Activated naive CD4-positive, alpha-beta T cell treated with anti-CD3 and anti-CD28 coated beads, Interleukin-2, amount 50 U/mL, for 24 hours (primary cell): ENCODE measurements around the gene FURIN.
A peak's percentile ranks its signal among the peaks of the same experiment; 100 is the strongest.
"Not testable (repeated sequence)": the region's sequence is repeated elsewhere in the genome, so short reads cannot be mapped to it uniquely, and the experiment has no call there.

Experiments
- H3K27ac Mint-ChIP-seq: one replicate; pipeline ENCODE4 v1.8.0; 2021; ENCODE audit warnings: mild to moderate bottlenecking, mixed read lengths
- H3K27me3 Mint-ChIP-seq: one replicate; pipeline ENCODE4 v1.8.0; 2021; ENCODE audit warnings: mixed read lengths
- H3K36me3 Mint-ChIP-seq: one replicate; pipeline ENCODE4 v1.8.0; 2021; ENCODE audit warnings: mixed read lengths
- H3K4me1 Mint-ChIP-seq: one replicate; pipeline ENCODE4 v1.8.0; 2021; ENCODE audit warnings: mixed read lengths
- H3K4me3 Mint-ChIP-seq: one replicate; pipeline ENCODE4 v1.8.0; 2021; ENCODE audit warnings: mild to moderate bottlenecking, mixed read lengths
- H3K9me3 Mint-ChIP-seq: one replicate; pipeline ENCODE4 v1.8.0; 2021; ENCODE audit warnings: mixed read lengths

FURIN gene

DNA sequence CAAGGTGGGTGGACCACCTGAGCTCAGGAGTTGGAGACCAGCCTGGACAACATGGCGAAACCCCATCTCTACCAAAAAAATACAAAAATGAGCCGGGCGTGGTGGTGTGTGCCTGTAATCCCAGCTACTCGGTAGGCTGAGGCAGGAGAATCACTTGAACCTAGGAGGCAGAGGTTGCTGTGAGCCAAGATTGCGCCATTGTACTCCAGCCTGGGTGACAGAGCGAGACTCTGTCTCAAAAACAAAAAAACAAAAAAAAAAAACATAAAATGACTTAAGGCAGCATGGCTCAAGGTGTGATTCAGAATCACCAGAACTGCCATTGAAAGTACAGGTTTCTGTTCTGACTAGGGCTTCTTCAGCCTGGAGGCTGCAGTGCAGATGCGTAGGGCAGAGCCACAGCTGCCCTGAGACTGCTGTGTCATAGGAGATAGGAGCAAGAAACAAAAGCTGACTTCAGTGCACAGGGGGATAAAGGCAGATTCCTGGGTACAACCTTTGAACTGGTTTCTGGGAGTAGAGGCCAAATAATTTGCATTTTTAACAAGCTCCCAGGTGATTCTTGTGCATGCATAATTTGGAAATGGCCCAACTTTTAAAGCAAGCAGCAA is 54.4 kb downstream of the FURIN start:
- not testable (repeated sequence) for H3K4me3 Mint-ChIP-seq, H3K4me1 Mint-ChIP-seq, H3K27me3 Mint-ChIP-seq, H3K27ac Mint-ChIP-seq, H3K36me3 Mint-ChIP-seq, H3K9me3 Mint-ChIP-seq

GRCh38 chr15:90924375-90924774 is 56.0 kb downstream of the FURIN start:
- peaks cover 4% of the 10 kb centered on the region for H3K4me1 Mint-ChIP-seq
- H3K36me3 Mint-ChIP-seq: peaks cover 6% of the 10 kb centered on the region
- no peaks in the 10 kb centered on the region for H3K9me3 Mint-ChIP-seq
- no peak overlapping the region for H3K27ac Mint-ChIP-seq
- no peak overlapping the region for H3K4me3 Mint-ChIP-seq
- no peaks in the 10 kb centered on the region for H3K27me3 Mint-ChIP-seq

GRCh38 chr15:90926766-90927165 is 58.4 kb downstream of the FURIN start:
- H3K9me3 Mint-ChIP-seq, H3K36me3 Mint-ChIP-seq, H3K4me3 Mint-ChIP-seq, H3K27ac Mint-ChIP-seq, H3K27me3 Mint-ChIP-seq: not testable (repeated sequence)
- H3K4me1 Mint-ChIP-seq: peaks cover 23% of the 10 kb centered on the region

DNA sequence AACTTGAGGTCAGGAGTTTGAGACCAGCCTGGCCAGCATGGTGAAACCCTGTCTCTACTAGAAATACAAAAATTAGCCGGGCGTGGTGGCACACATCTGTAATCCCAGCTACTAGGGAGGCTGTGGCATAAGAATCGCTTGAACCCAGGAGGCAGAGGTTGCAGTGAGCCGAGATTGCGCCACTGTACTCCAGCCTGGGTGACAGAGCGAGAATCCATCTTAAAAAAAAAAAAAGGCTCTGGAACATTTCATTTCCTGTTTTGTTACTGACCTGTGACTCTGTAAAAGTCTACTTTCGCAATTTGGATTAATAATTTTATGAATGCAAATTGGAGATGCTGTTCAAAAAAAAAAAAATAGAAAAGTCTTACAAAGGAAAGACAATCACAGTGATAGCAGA is 59.7 kb downstream of the FURIN start:
- H3K36me3 Mint-ChIP-seq, H3K27me3 Mint-ChIP-seq, H3K27ac Mint-ChIP-seq, H3K9me3 Mint-ChIP-seq: not testable (repeated sequence)
- Mint-ChIP-seq H3K4me3 (peak overlapping the region; percentile 64), H3K4me1 (peaks cover 29% of the 10 kb centered on the region)

- Mint-ChIP-seq H3K4me3 (peak overlapping the region; percentile 97), H3K4me1 (peaks cover 34% of the 10 kb centered on the region)
Measured at GRCh38 chr15:90929246-90930019, 61.0 kb downstream of the FURIN start.

GRCh38 chr15:90930861-90931574 is 62.6 kb downstream of the FURIN start:
- Mint-ChIP-seq H3K4me3 (peak overlapping the region; percentile 97), H3K9me3 (no peaks in the 10 kb centered on the region), H3K27ac (peak overlapping the region; percentile 97), H3K4me1 (peaks cover 41% of the 10 kb centered on the region), H3K27me3 (no peaks in the 10 kb centered on the region), H3K36me3 (no peaks in the 10 kb centered on the region)

More at GRCh38 chr15:90929246-90930019, 61.0 kb downstream of the FURIN start:
- Mint-ChIP-seq H3K36me3 (no peaks in the 10 kb centered on the region), H3K27me3 (no peaks in the 10 kb centered on the region), H3K9me3 (no peaks in the 10 kb centered on the region), H3K27ac (peak overlapping the region; percentile 95)

DNA sequence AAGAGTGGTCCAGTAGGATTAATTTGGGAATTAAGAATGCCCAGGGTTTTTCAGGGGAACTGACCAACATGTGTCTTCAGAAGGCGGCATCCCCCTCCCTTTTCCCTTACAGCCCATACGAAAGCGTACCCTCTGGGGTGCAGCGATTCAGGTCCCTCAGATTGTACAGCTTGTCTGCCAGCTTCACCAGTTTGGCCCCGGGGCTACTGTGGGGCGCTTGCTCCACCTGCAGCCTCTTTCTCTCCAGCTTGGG is 63.1 kb downstream of the FURIN start:
- peak overlapping the region; percentile 97 for H3K27ac Mint-ChIP-seq
- no peaks in the 10 kb centered on the region for H3K36me3 Mint-ChIP-seq
- H3K4me1 Mint-ChIP-seq: peaks cover 45% of the 10 kb centered on the region
- no peaks in the 10 kb centered on the region for H3K9me3 Mint-ChIP-seq
- peak overlapping the region; percentile 97 for H3K4me3 Mint-ChIP-seq
- H3K27me3 Mint-ChIP-seq: no peaks in the 10 kb centered on the region

DNA sequence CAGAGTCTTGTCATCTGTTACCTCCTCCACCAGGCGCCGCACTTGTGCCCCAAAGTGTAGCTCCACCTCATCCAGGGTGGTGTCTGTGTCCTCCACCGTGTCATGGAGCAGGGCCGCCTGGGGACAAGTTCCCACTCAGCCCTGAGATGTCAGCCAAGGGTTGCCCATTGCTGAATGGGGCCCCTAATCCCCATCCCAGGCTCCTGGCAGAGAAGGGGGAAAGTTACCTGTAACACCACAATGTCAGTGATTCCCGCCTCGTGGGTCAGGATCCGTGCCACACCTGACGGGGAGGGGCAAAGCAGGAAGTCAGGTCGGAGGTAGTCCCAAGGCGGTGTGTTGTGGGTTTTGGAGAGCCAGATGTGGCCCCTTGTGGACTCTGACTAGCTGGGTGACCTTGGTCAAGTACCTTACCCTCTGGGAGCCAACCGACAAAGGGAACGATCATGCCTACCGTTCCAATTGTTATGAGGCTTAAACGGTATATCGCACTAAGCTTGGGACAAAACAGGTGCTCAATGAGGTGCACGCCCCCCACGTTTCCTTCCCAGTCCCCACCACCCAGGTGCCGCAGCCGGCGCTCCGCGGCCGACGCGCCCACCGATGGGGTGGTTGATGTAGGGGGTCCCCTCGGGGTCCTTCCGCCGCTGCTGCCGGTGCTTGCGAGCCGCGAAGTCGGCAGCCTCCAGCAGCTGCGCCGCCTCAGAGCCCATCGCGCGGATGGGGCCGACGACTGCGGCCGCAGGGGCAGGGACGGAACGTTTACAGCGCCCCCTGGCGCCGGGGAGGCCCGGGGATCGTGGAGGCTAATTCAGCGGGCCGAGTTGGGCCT is 63.7 kb downstream of the FURIN start, which contains the start of gene HDDC3:
TSS of gene HDDC3 (minus strand) at position 722 of the 832 bp plus-strand sequence. CDS start at position 713, 9 bp downstream.
- Mint-ChIP-seq H3K4me3 (peak within 1 kb of the TSS; percentile 97), H3K27me3 (no peaks in the 10 kb centered on the region), H3K27ac (peak within 1 kb of the TSS; percentile 97), H3K4me1 (peaks cover 51% of the 10 kb centered on the region), H3K36me3 (no peaks in the 10 kb centered on the region), H3K9me3 (no peaks in the 10 kb centered on the region)

DNA sequence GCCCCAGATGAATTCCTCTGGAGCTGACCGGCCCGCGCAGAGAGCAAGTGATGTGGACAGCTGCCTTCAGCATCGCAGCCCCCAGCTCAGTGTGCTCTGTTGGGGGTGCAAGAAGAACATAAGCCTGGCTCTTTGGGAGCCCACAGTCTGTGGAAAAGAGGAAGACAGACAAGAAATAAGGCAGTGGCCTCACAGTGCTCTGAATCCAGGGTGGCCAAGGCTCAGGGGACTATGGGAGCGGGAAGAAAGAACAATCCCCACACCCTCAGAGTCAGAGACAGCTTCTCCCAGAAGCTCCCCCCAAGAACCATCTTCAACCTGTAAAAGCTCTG is 64.2 kb downstream of the FURIN start:
- Mint-ChIP-seq H3K36me3 (no peaks in the 10 kb centered on the region), H3K27me3 (no peaks in the 10 kb centered on the region), H3K4me1 (peaks cover 52% of the 10 kb centered on the region), H3K27ac (peak overlapping the region; percentile 91), H3K4me3 (peak overlapping the region; percentile 97), H3K9me3 (no peaks in the 10 kb centered on the region)
